Tibial artery (tissue), 4 donors: Measurements from ENCODE around the gene LACRT.

Experiments
- DNase-seq, 2 donors: peaks; one replicate each; pipeline ENCODE4 v3.0.0-alpha.2; 2019
- H3K27ac ChIP-seq, 2 donors: fragments of 200-600 bp; sonication (generic) in 1 of 2; 1 replicate in 1 of 2; 2 replicates in 1 of 2; pipeline ENCODE4 v1.5.1; 2018 to 2019; ENCODE audit warnings: mild to moderate bottlenecking in 1 of 2
- H3K27me3 ChIP-seq, 2 donors: fragments of 200-600 bp; sonication (generic) in 1 of 2; one replicate each; pipeline versions ENCODE4 v1.5.1 to v1.6.0; 2016 to 2019
- H3K36me3 ChIP-seq, 3 donors: fragments of 200-600 bp; sonication (generic) in 2 of 3; one replicate each; pipeline ENCODE4 v1.5.1; 2016 to 2019; ENCODE audit warnings: mild to moderate bottlenecking in 2 of 3
- H3K4me1 ChIP-seq, 4 donors: fragments of 200-600 bp; sonication (generic) in 2 of 4; 1 replicate in 3 of 4; 2 replicates in 1 of 4; pipeline ENCODE4 v1.5.1; 2016 to 2019
- H3K4me3 ChIP-seq, 2 donors: fragments of 200-600 bp; sonication (generic) in 1 of 2; 1 replicate in 1 of 2; 2 replicates in 1 of 2; pipeline ENCODE4 v1.5.1; 2018 to 2019; ENCODE audit warnings: mild to moderate bottlenecking in 2 of 2
- H3K9me3 ChIP-seq, 3 donors: fragments of 200-600 bp; sonication (generic) in 1 of 3; one replicate each; pipeline ENCODE4 v1.5.1; 2016 to 2019
- CTCF ChIP-seq, 2 experiments: fragments of 200-600 bp in 1 of 2; fragments of 450-650 bp in 1 of 2; IDR thresholded peaks; one replicate each; pipeline ENCODE4 v1.5.1; 2017 to 2019; ENCODE audit warnings: antibody characterized with exemption in 2 of 2, mild to moderate bottlenecking in 1 of 2, moderate library complexity in 1 of 2
- intact Hi-C: fragments of 100-400 bp; cut with DNase I; formaldehyde crosslinking; loops from one replicate; pipeline ENCODE4 v1.15.0; 2023; ENCODE audit warnings: low total_unique reads

The LACRT gene

GRCh38 chr12:54590978-54591591 lies 43.6 kb downstream of the LACRT start:
- Histone ChIP-seq H3K27me3 (no peaks in the 10 kb centered on the region), H3K27ac (peak overlapping the region; percentile 17 to 39), H3K4me3 (no peak overlapping the region), H3K4me1 (peaks cover 0 to 34% (median 22%) of the 10 kb centered on the region in 4 donors), H3K9me3 (no peaks in the 10 kb centered on the region), H3K36me3 (no peaks in the 10 kb centered on the region)
- no peak for TF ChIP-seq CTCF (IDR thresholded peaks at IDR 0.05)
- no peak for DNase-seq
- intact Hi-C loops, result no loop called here

- no peaks in the 10 kb centered on the region for H3K9me3 ChIP-seq
- intact Hi-C loops, result no loop called here
- DNase-seq, result no peak
- H3K27me3 ChIP-seq, result no peaks in the 10 kb centered on the region
- no peak for TF ChIP-seq CTCF (IDR thresholded peaks at IDR 0.05)
- peak overlapping the region in 1 of 2 donors; percentile 39 for H3K27ac ChIP-seq
- peaks cover 0 to 34% (median 22%) of the 10 kb centered on the region in 4 donors for H3K4me1 ChIP-seq
- no peaks in the 10 kb centered on the region for H3K36me3 ChIP-seq
- H3K4me3 ChIP-seq, result no peak overlapping the region
Observed at GRCh38 chr12:54589964-54590363, 44.7 kb downstream of the LACRT start.

GRCh38 chr12:54588890-54589267 lies 45.8 kb downstream of the LACRT start:
- peak overlapping the region; percentile 63 to 80 for H3K4me3 ChIP-seq
- peaks cover 0 to under 1% (median 0%) of the 10 kb centered on the region in 3 donors for H3K36me3 ChIP-seq
- no peak for DNase-seq
- peak overlapping the region in 1 of 2 donors; percentile 72 for H3K27ac ChIP-seq
- no peaks in the 10 kb centered on the region for H3K9me3 ChIP-seq
- TF ChIP-seq CTCF (IDR thresholded peaks at IDR 0.05), result no peak
- peaks cover 0 to 34% (median 22%) of the 10 kb centered on the region in 4 donors for H3K4me1 ChIP-seq
- intact Hi-C loops, result no loop called here
- no peaks in the 10 kb centered on the region for H3K27me3 ChIP-seq

- peak within 1 kb of the TSS; percentile 49 to 72 for H3K27ac ChIP-seq
- intact Hi-C loops, result no loop called here
- H3K4me3 ChIP-seq, result peak within 1 kb of the TSS; percentile 63 to 80
- H3K27me3 ChIP-seq, result no peaks in the 10 kb centered on the region
- peaks cover 0 to 6% (median 0%) of the 10 kb centered on the region in 3 donors for H3K36me3 ChIP-seq
- H3K4me1 ChIP-seq, result peaks cover 0 to 34% (median 22%) of the 10 kb centered on the region in 4 donors
- DNase-seq, result no peak
- H3K9me3 ChIP-seq, result no peaks in the 10 kb centered on the region
- TF ChIP-seq CTCF (IDR thresholded peaks at IDR 0.05), result no peak
Observed at GRCh38 chr12:54588110-54588889, 46.4 kb downstream of the LACRT start, which contains the start of gene PPP1R1A. TSS of gene PPP1R1A (minus strand) at chr12:54588659. CDS start at chr12:54588488, 171 bp downstream.

GRCh38 chr12:54587315-54587873 lies 47.3 kb downstream of the LACRT start:
- Histone ChIP-seq H3K4me3 (peak overlapping the region; percentile 63 to 80), H3K27ac (peak overlapping the region; percentile 49 to 72), H3K27me3 (no peaks in the 10 kb centered on the region), H3K4me1 (peaks cover 0 to 34% (median 22%) of the 10 kb centered on the region in 4 donors), H3K36me3 (peaks cover 0 to 6% (median 0%) of the 10 kb centered on the region in 3 donors), H3K9me3 (no peaks in the 10 kb centered on the region)
- no peak for TF ChIP-seq CTCF (IDR thresholded peaks at IDR 0.05)
- peak; percentile 30 to 85 for DNase-seq
- intact Hi-C loops, result no loop called here
